ENCODE results near the gene SAFB.

Gene SAFB

GRCh38 chr19:5627395-5627904 lies 4.6 kb downstream of the SAFB start:
- no peaks in the 10 kb centered on the region for H3K36me3 ChIP-seq (ENCODE audit: control insufficient read depth, insufficient read depth, low read length)
- H3K4me1 ChIP-seq: peaks cover 31% of the 10 kb centered on the region
- no peak for TF ChIP-seq CTCF (IDR thresholded peaks at IDR 0.05)

GRCh38 chr19:5628461-5628860 lies 5.6 kb downstream of the SAFB start:
- H3K4me3 ChIP-seq (ENCODE audit: low read depth, low read length): no peak overlapping the region
- peaks cover 77% of the 10 kb centered on the region for H3K79me2 ChIP-seq
- H2AFZ ChIP-seq: no peak overlapping the region
- H3K9ac ChIP-seq: no peak overlapping the region
- H3K4me1 ChIP-seq: peaks cover 39% of the 10 kb centered on the region
- H3K27me3 ChIP-seq (ENCODE audit: control insufficient read depth, insufficient read depth, low read length): no peaks in the 10 kb centered on the region
- no peaks in the 10 kb centered on the region for H3K9me3 ChIP-seq (ENCODE audit: control insufficient read depth, low read length)
- no peak overlapping the region for H3K27ac ChIP-seq
- H3K4me2 ChIP-seq (ENCODE audit: low read length): no peak overlapping the region
- H3K36me3 ChIP-seq (ENCODE audit: control insufficient read depth, insufficient read depth, low read length): no peaks in the 10 kb centered on the region
- no peak for TF ChIP-seq CTCF (IDR thresholded peaks at IDR 0.05)

More at GRCh38 chr19:5627395-5627904, 4.6 kb downstream of the SAFB start:
- H3K4me3 ChIP-seq (ENCODE audit: low read depth, low read length): no peak overlapping the region
- no peak overlapping the region for H3K4me2 ChIP-seq (ENCODE audit: low read length)
- peaks cover 73% of the 10 kb centered on the region for H3K79me2 ChIP-seq
- no peaks in the 10 kb centered on the region for H3K9me3 ChIP-seq (ENCODE audit: control insufficient read depth, low read length)
- no peaks in the 10 kb centered on the region for H3K27me3 ChIP-seq (ENCODE audit: control insufficient read depth, insufficient read depth, low read length)
- no peak overlapping the region for H3K9ac ChIP-seq
- no peak overlapping the region for H2AFZ ChIP-seq
- no peak overlapping the region for H3K27ac ChIP-seq

- Histone ChIP-seq H3K27ac (no peak overlapping the region), H3K79me2 (peaks cover 76% of the 10 kb centered on the region)
Measured at GRCh38 chr19:5628919-5629481, 6.1 kb downstream of the SAFB start.

GRCh38 chr19:5631567-5632240 lies 8.8 kb downstream of the SAFB start:
- H3K36me3 ChIP-seq (ENCODE audit: control insufficient read depth, insufficient read depth, low read length): no peaks in the 10 kb centered on the region
- H3K4me3 ChIP-seq (ENCODE audit: low read depth, low read length): peak overlapping the region; percentile 25
- H3K9me3 ChIP-seq (ENCODE audit: control insufficient read depth, low read length): no peaks in the 10 kb centered on the region
- H3K27me3 ChIP-seq (ENCODE audit: control insufficient read depth, insufficient read depth, low read length): no peaks in the 10 kb centered on the region
- H2AFZ ChIP-seq: peak overlapping the region; percentile 27
- peak overlapping the region; percentile 77 for H3K27ac ChIP-seq
- H3K4me1 ChIP-seq: peaks cover 28% of the 10 kb centered on the region
- no peak overlapping the region for H3K9ac ChIP-seq
- H3K4me2 ChIP-seq (ENCODE audit: low read length): peak overlapping the region; percentile 54
- no peak for TF ChIP-seq CTCF (IDR thresholded peaks at IDR 0.05)
- H3K79me2 ChIP-seq: peaks cover 72% of the 10 kb centered on the region

More at GRCh38 chr19:5628919-5629481, 6.1 kb downstream of the SAFB start:
- Histone ChIP-seq H3K36me3 (ENCODE audit: control insufficient read depth, insufficient read depth, low read length) (no peaks in the 10 kb centered on the region), H3K4me2 (ENCODE audit: low read length) (no peak overlapping the region), H3K27me3 (ENCODE audit: control insufficient read depth, insufficient read depth, low read length) (no peaks in the 10 kb centered on the region), H3K4me3 (ENCODE audit: low read depth, low read length) (no peak overlapping the region), H3K9ac (no peak overlapping the region), H3K4me1 (peaks cover 39% of the 10 kb centered on the region), H3K9me3 (ENCODE audit: control insufficient read depth, low read length) (no peaks in the 10 kb centered on the region), H2AFZ (no peak overlapping the region)
- no peak for TF ChIP-seq CTCF (IDR thresholded peaks at IDR 0.05)
